ENCODE results near the gene SNAI1. TPM values are rescaled to one million over a fixed set of nuclear protein-coding genes. Genes with fewer than 3 reads are reported as not detected.
A peak's percentile ranks its signal among the peaks of the same experiment; 100 is the strongest.

The SNAI1 gene
- total and polyA plus RNA-seq, 5 donors from 2014 or later, result 0.34 to 1.4 TPM; not detected in 3

DNA sequence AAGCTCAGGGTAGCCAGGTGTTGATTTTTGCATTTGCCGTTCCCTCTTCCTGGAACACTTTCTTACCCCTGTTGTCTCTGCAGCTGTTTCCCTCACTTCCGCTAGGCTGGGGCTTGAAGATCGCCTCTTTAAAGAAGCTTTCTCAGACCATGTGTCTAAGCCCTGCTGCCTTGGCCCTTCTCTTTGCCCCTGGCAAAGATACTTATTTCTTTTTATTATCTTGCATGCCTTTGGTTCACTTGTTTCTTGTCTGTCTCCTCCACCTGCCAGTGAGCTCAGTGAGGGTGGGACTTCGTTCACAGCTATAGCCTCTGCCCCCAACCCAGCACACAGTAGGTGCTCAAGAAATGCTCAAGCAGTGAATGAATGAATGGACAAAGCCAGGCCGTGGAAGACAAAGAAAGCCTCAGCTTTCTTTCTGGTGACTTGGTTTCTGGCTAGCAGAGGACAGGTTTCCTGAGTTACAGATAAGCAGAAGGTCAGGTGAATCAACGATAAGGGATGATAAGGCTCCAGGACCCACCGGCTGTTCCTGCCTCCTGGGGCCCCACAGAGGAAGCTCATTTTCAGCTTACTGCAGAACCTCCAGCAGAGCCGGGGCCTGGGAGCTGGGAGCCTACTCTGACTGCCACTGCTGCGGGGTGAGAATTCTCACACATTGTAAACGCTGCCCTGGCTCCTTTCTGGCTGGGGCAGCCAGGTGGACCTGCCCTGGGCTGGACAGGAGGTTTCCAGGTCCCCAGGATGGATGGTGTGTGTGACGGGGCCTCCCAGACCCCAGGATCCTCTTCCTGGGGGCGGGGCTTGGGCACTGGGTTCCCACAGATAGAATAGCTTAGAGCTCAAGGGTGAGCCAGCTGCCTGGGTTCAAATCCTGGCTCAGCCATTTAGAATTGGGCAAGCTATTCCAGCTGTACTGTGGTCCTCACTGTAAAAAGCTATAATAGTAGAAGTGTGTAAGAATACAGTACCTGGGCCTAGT is 29.8 kb downstream of the SNAI1 start:
- Mint-ChIP-seq H3K27me3 (peaks cover 6% of the 10 kb centered on the region), H3K4me1 (peaks cover 0 to 7% (median 0%) of the 10 kb centered on the region in 4 donors)
- H3K27ac ChIP-seq (ENCODE audit: insufficient read depth, low read length, poor library complexity, severe bottlenecking), result no peak overlapping the region

GRCh38 chr20:50013976-50014375 is 31.2 kb downstream of the SNAI1 start:
- peaks cover 0 to 7% (median 0%) of the 10 kb centered on the region in 4 donors for H3K4me1 Mint-ChIP-seq
- H3K36me3 Mint-ChIP-seq, result no peaks in the 10 kb centered on the region
- Histone ChIP-seq H3K27me3 (ENCODE audit: control insufficient read depth, insufficient read depth, low read length) (no peaks in the 10 kb centered on the region), H3K4me3 (ENCODE audit: low read depth, low read length) (no peak overlapping the region), H3K36me3 (ENCODE audit: control insufficient read depth, insufficient read depth, low read length) (no peaks in the 10 kb centered on the region), H3K9me3 (ENCODE audit: control insufficient read depth in 2 of 2, low read length in 2 of 2) (no peaks in the 10 kb centered on the region), H3K27ac (ENCODE audit: insufficient read depth, low read length, poor library complexity, severe bottlenecking) (no peak overlapping the region), H3K4me1 (ENCODE audit: control insufficient read depth, insufficient read depth, low read length, poor library complexity, severe bottlenecking) (no peaks in the 10 kb centered on the region)
- no peak overlapping the region for H3K27ac Mint-ChIP-seq
- H3K4me3 Mint-ChIP-seq, result no peak overlapping the region
- H3K9me3 Mint-ChIP-seq, result no peaks in the 10 kb centered on the region
- H3K27me3 Mint-ChIP-seq, result peaks cover 11% of the 10 kb centered on the region
- ATAC-seq (ENCODE audit: low read depth in 2 of 2) (no peak), DNase-seq (no peak)

More for the DNA sequence above, 29.8 kb downstream of the SNAI1 start:
- ATAC-seq (ENCODE audit: low read depth in 2 of 2) (no peak), DNase-seq (no peak)
- H3K4me3 Mint-ChIP-seq, result no peak overlapping the region
- Histone ChIP-seq H3K4me1 (ENCODE audit: control insufficient read depth, insufficient read depth, low read length, poor library complexity, severe bottlenecking) (no peaks in the 10 kb centered on the region), H3K36me3 (ENCODE audit: control insufficient read depth, insufficient read depth, low read length) (no peaks in the 10 kb centered on the region), H3K27me3 (ENCODE audit: control insufficient read depth, insufficient read depth, low read length) (peaks cover 2% of the 10 kb centered on the region), H3K4me3 (ENCODE audit: low read depth, low read length) (no peak overlapping the region), H3K9me3 (ENCODE audit: control insufficient read depth in 2 of 2, low read length in 2 of 2) (no peaks in the 10 kb centered on the region)
- no peaks in the 10 kb centered on the region for H3K36me3 Mint-ChIP-seq
- peak overlapping the region in 1 of 3 donors; percentile 56 for H3K27ac Mint-ChIP-seq
- no peaks in the 10 kb centered on the region for H3K9me3 Mint-ChIP-seq

DNA sequence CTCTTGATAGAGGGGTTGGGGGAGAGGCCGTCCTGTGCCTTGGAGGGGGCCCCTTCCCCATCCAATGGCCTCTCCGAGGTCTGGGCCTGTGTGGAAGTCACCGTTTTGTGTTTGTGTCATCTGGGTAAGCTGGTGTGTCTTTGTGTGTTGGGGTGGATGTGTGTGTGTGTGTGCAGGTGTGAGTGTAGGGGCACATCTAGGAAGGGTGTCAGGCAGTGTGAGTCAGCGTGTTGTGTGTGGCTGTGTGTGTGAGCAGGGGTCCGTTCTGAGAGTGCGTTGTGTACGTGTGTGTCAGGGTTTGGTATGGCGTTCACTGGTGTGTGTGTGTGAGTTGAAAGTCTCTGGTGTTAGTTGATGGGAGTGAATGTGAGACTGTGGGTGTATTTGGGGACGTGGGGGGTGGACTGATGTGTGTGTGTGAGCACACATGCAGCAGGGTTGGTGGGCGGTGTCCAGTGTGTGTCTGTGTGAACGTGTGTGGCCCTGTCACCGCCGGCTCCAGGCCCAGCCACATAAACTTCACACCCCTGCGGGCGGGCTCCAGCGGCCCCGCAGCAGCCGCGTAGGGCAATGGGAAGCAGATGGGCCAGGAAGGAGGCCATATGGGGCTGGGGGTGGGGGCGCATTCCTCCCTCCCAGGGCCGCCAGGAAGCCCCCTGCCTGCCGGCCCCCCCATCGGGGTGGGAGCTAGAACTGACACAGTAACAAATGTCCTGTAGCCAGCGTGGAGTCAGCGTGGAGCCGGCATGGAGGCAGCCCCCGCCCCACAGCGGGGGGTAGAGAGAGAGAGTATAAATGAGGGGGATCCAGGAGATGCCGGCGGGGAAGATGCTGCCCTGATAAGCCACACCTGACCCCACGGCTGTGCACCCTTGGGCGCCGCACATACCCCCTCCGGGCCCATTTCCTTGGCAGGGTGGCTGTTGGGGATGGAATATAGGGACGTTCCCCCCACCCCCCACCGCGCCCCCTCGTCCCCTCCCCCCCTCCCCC is 32.1 kb downstream of the SNAI1 start:
- H3K9me3 Mint-ChIP-seq, result no peaks in the 10 kb centered on the region
- H3K27ac Mint-ChIP-seq, result peak overlapping the region in 1 of 3 donors; percentile 9
- DNase-seq (no peak), ATAC-seq (ENCODE audit: low read depth in 2 of 2) (no peak)
- no peaks in the 10 kb centered on the region for H3K9me3 ChIP-seq (ENCODE audit: control insufficient read depth in 2 of 2, low read length in 2 of 2)
- H3K4me3 ChIP-seq (ENCODE audit: low read depth, low read length), result no peak overlapping the region
- peaks cover 0 to 7% (median 0%) of the 10 kb centered on the region in 4 donors for H3K4me1 Mint-ChIP-seq
- no peak overlapping the region for H3K27ac ChIP-seq (ENCODE audit: insufficient read depth, low read length, poor library complexity, severe bottlenecking)
- H3K4me3 Mint-ChIP-seq, result no peak overlapping the region
- no peaks in the 10 kb centered on the region for H3K4me1 ChIP-seq (ENCODE audit: control insufficient read depth, insufficient read depth, low read length, poor library complexity, severe bottlenecking)
- H3K27me3 ChIP-seq (ENCODE audit: control insufficient read depth, insufficient read depth, low read length), result no peaks in the 10 kb centered on the region
- no peaks in the 10 kb centered on the region for H3K36me3 ChIP-seq (ENCODE audit: control insufficient read depth, insufficient read depth, low read length)
- H3K27me3 Mint-ChIP-seq, result peaks cover 11% of the 10 kb centered on the region
- H3K36me3 Mint-ChIP-seq, result no peaks in the 10 kb centered on the region

GRCh38 chr20:50015636-50015992 is 32.8 kb downstream of the SNAI1 start:
- Mint-ChIP-seq H3K9me3 (no peaks in the 10 kb centered on the region), H3K27ac (no peak overlapping the region), H3K4me1 (peaks cover 0 to 7% (median 0%) of the 10 kb centered on the region in 4 donors), H3K4me3 (no peak overlapping the region), H3K27me3 (peaks cover 11% of the 10 kb centered on the region), H3K36me3 (no peaks in the 10 kb centered on the region)
- Histone ChIP-seq H3K4me1 (ENCODE audit: control insufficient read depth, insufficient read depth, low read length, poor library complexity, severe bottlenecking) (no peaks in the 10 kb centered on the region), H3K27me3 (ENCODE audit: control insufficient read depth, insufficient read depth, low read length) (no peaks in the 10 kb centered on the region), H3K36me3 (ENCODE audit: control insufficient read depth, insufficient read depth, low read length) (no peaks in the 10 kb centered on the region), H3K27ac (ENCODE audit: insufficient read depth, low read length, poor library complexity, severe bottlenecking) (no peak overlapping the region), H3K9me3 (ENCODE audit: control insufficient read depth in 2 of 2, low read length in 2 of 2) (no peaks in the 10 kb centered on the region), H3K4me3 (ENCODE audit: low read depth, low read length) (no peak overlapping the region)
- no peak for DNase-seq
- no peak for ATAC-seq (ENCODE audit: low read depth in 2 of 2)

- H3K9me3 Mint-ChIP-seq, result no peaks in the 10 kb centered on the region
Observed at GRCh38 chr20:50015993-50016770, 33.4 kb downstream of the SNAI1 start.

DNA sequence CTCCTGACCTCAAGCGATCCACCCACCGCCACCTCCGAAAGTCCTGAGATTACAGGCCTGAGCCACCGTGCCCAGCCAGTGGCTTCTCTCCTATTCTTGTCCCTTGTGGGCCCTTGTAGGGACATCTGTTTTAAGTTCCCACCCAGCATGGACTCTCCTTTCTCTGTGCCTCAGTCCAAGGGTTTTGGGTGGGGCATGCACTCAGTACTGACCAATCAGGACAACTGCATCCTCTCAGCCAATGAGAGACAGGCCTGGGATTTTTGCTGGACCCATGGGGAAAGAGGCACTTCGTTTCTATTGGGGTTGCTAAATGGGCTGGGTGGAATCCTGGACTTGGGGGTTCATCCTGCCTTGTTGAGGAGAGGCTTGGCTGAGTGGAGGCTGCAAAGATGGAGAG is 34.4 kb downstream of the SNAI1 start:
- H3K27ac ChIP-seq (ENCODE audit: insufficient read depth, low read length, poor library complexity, severe bottlenecking), result no peak overlapping the region
- no peak overlapping the region for H3K4me3 ChIP-seq (ENCODE audit: low read depth, low read length)
- H3K36me3 ChIP-seq (ENCODE audit: control insufficient read depth, insufficient read depth, low read length), result no peaks in the 10 kb centered on the region
- DNase-seq, result no peak
- H3K9me3 ChIP-seq (ENCODE audit: control insufficient read depth in 2 of 2, low read length in 2 of 2), result no peaks in the 10 kb centered on the region
- no peaks in the 10 kb centered on the region for H3K36me3 Mint-ChIP-seq
- peaks cover 11% of the 10 kb centered on the region for H3K27me3 Mint-ChIP-seq
- no peaks in the 10 kb centered on the region for H3K9me3 Mint-ChIP-seq
- H3K27ac Mint-ChIP-seq, result peak overlapping the region in 1 of 3 donors; percentile 59
- no peak for ATAC-seq (ENCODE audit: low read depth in 2 of 2)
- peaks cover 0 to 7% (median 0%) of the 10 kb centered on the region in 4 donors for H3K4me1 Mint-ChIP-seq
- H3K27me3 ChIP-seq (ENCODE audit: control insufficient read depth, insufficient read depth, low read length), result no peaks in the 10 kb centered on the region
- H3K4me3 Mint-ChIP-seq, result no peak overlapping the region
- H3K4me1 ChIP-seq (ENCODE audit: control insufficient read depth, insufficient read depth, low read length, poor library complexity, severe bottlenecking), result no peaks in the 10 kb centered on the region

More at GRCh38 chr20:50015993-50016770, 33.4 kb downstream of the SNAI1 start:
- H3K4me1 Mint-ChIP-seq, result peaks cover 0 to 7% (median 0%) of the 10 kb centered on the region in 4 donors
- Histone ChIP-seq H3K27me3 (ENCODE audit: control insufficient read depth, insufficient read depth, low read length) (no peaks in the 10 kb centered on the region), H3K9me3 (ENCODE audit: control insufficient read depth in 2 of 2, low read length in 2 of 2) (no peaks in the 10 kb centered on the region), H3K4me1 (ENCODE audit: control insufficient read depth, insufficient read depth, low read length, poor library complexity, severe bottlenecking) (no peaks in the 10 kb centered on the region), H3K36me3 (ENCODE audit: control insufficient read depth, insufficient read depth, low read length) (no peaks in the 10 kb centered on the region), H3K4me3 (ENCODE audit: low read depth, low read length) (no peak overlapping the region), H3K27ac (ENCODE audit: insufficient read depth, low read length, poor library complexity, severe bottlenecking) (no peak overlapping the region)
- DNase-seq, result no peak
- no peak for ATAC-seq (ENCODE audit: low read depth in 2 of 2)
- no peaks in the 10 kb centered on the region for H3K36me3 Mint-ChIP-seq
- peaks cover 11% of the 10 kb centered on the region for H3K27me3 Mint-ChIP-seq
- H3K27ac Mint-ChIP-seq, result no peak overlapping the region
- no peak overlapping the region for H3K4me3 Mint-ChIP-seq
